A549 (cell line): ENCODE measurements around the gene RHBG.
A peak's percentile ranks its signal among the peaks of the same experiment; 100 is the strongest.

Experiments used
- CHD2 ChIP-seq: fragments of 150-350 bp; IDR thresholded peaks from 2 replicates; pipeline ENCODE4 v1.6.1; 2014; ENCODE audit warnings: low read length; ENCODE audit not compliant: partially characterized antibody
- CHD4 ChIP-seq: fragments of 200-600 bp; sonication (generic); IDR thresholded peaks from 2 replicates; pipeline ENCODE4 v1.6.1; 2016; ENCODE audit warnings: antibody characterized with exemption, mild to moderate bottlenecking, borderline replicate concordance
- CTCF ChIP-seq: fragments of >200 bp; sonication (Bioruptor Twin); formaldehyde crosslinking; IDR thresholded peaks from 3 replicates; pipeline ENCODE4 v1.5.1; 2016
- EP300 ChIP-seq, 2 experiments: fragments of >200 bp; sonication (Bioruptor Twin); formaldehyde crosslinking; IDR thresholded peaks; 2 replicates in 1 of 2; 3 replicates in 1 of 2; pipeline ENCODE4 v1.6.1; 2016 to 2017
- RCOR1 ChIP-seq: fragments of 150-350 bp; IDR thresholded peaks from 2 replicates; pipeline ENCODE4 v1.6.1; 2014; ENCODE audit warnings: antibody characterized with exemption, low read length, low read depth
- REST ChIP-seq: fragments of 200-600 bp; sonication (generic); IDR thresholded peaks from 2 replicates; pipeline ENCODE4 v1.6.1; 2016; ENCODE audit warnings: antibody characterized with exemption, mild to moderate bottlenecking, moderate library complexity

GRCh38 chr1:156385534-156386031 lies 16.6 kb downstream of the RHBG start:
- TF ChIP-seq CTCF (peak; percentile 95), CHD2 (no peak), RCOR1 (no peak), CHD4 (no peak), REST (no peak), EP300 (IDR thresholded peaks at IDR 0.05) (no peak)
